ENCODE results near the gene SLC6A11. TPM values are rescaled to one million over a fixed set of nuclear protein-coding genes. Genes with fewer than 3 reads are reported as not detected.

Gene SLC6A11
- total and polyA plus RNA-seq, 12 donors, result 0.05 TPM; not detected in 11

DNA sequence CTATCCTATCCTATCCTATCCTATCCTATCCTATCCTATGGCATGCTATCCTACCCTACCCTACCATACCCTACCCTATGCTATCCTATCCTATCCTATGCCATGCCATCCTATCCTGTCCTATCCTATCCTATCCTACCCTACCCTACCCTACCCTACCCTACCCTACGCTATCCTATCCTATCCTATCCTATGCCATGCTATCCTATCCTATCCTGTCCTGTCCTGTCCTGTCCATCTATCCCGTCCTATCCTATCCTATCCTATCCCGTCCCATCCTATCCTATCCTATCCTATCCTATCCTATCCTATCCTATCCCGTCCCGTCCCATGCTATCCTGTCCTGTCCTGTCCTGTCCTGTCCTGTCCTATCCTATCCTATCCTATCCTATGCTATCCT lies 57.4 kb downstream of the SLC6A11 start:
- no peaks in the 10 kb centered on the region for H3K36me3 ChIP-seq
- no peak for DNase-seq
- no peaks in the 10 kb centered on the region for H3K4me1 ChIP-seq
- H3K9me3 ChIP-seq, result no peaks in the 10 kb centered on the region
- no peak overlapping the region for H3K27ac ChIP-seq
- 76 to 77% methylated on average over 5 of the region's 5 CpGs for WGBS, 2 donors
- intact Hi-C loops (cut with DNase I), result loop anchor here in 1 of 10 donors (10.0 kb wide), 1 partner anchor 99 kb away; no protein-coding TSS in a partner anchor
- peaks cover 0 to 37% (median 11%) of the 10 kb centered on the region in 7 donors for H3K27me3 ChIP-seq
- TF ChIP-seq, protein P1, sequence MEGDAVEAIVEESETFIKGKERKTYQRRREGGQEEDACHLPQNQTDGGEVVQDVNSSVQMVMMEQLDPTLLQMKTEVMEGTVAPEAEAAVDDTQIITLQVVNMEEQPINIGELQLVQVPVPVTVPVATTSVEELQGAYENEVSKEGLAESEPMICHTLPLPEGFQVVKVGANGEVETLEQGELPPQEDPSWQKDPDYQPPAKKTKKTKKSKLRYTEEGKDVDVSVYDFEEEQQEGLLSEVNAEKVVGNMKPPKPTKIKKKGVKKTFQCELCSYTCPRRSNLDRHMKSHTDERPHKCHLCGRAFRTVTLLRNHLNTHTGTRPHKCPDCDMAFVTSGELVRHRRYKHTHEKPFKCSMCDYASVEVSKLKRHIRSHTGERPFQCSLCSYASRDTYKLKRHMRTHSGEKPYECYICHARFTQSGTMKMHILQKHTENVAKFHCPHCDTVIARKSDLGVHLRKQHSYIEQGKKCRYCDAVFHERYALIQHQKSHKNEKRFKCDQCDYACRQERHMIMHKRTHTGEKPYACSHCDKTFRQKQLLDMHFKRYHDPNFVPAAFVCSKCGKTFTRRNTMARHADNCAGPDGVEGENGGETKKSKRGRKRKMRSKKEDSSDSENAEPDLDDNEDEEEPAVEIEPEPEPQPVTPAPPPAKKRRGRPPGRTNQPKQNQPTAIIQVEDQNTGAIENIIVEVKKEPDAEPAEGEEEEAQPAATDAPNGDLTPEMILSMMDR (IDR thresholded peaks at IDR 0.05), result no peak
- H3K4me3 ChIP-seq, result no peak overlapping the region
- ATAC-seq, result no peak

- TF ChIP-seq, protein P1 (IDR thresholded peaks at IDR 0.05), result no peak
- peaks cover 0 to 37% (median 19%) of the 10 kb centered on the region in 7 donors for H3K27me3 ChIP-seq
- H3K9me3 ChIP-seq, result no peaks in the 10 kb centered on the region
- no peaks in the 10 kb centered on the region for H3K36me3 ChIP-seq
- DNase-seq (no peak), ATAC-seq (no peak)
- 39 to 41% methylated on average over 3 of the region's 3 CpGs for WGBS, 2 donors
- no peaks in the 10 kb centered on the region for H3K4me1 ChIP-seq
- H3K27ac ChIP-seq, result no peak overlapping the region
- intact Hi-C loops (cut with DNase I), result loop anchor here in 1 of 10 donors (10.0 kb wide), 1 partner anchor 101 kb away; no protein-coding TSS in a partner anchor
- H3K4me3 ChIP-seq, result no peak overlapping the region
Observed at GRCh38 chr3:10875914-10876313, 59.9 kb downstream of the SLC6A11 start.

DNA sequence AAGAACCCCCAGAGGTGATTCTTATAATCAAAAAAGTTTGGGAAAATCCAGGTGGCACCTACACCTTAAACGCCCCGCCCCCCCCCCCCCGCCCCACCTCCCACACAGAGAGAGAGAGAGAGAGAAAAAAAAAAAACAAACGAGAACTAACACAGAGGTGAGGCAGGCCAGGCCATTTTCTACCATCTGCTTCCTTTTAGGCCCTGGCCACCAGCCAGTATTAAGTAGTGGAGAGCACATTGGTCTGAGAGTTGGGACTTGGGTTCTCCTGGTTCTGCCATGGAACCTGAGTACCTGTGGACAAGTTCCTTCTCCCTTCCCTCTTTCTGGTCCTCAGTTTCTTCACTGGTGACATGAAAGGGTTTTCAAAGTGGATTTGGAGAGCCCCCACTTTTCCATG lies 60.6 kb downstream of the SLC6A11 start:
- Histone ChIP-seq H3K27ac (no peak overlapping the region), H3K4me3 (no peak overlapping the region), H3K4me1 (no peaks in the 10 kb centered on the region), H3K36me3 (no peaks in the 10 kb centered on the region), H3K27me3 (peaks cover 0 to 41% (median 21%) of the 10 kb centered on the region in 7 donors), H3K9me3 (no peaks in the 10 kb centered on the region)
- intact Hi-C loops (cut with DNase I), result loop anchor here in 1 of 10 donors (10.0 kb wide), 1 partner anchor 102 kb away; no protein-coding TSS in a partner anchor
- 44 to 45% methylated on average over 1 to 4 of the region's 4 CpGs for whole genome bisulfite sequencing, 2 donors
- no peak for ATAC-seq
- no peak for DNase-seq
- TF ChIP-seq, protein P1 (IDR thresholded peaks at IDR 0.05), result no peak

DNA sequence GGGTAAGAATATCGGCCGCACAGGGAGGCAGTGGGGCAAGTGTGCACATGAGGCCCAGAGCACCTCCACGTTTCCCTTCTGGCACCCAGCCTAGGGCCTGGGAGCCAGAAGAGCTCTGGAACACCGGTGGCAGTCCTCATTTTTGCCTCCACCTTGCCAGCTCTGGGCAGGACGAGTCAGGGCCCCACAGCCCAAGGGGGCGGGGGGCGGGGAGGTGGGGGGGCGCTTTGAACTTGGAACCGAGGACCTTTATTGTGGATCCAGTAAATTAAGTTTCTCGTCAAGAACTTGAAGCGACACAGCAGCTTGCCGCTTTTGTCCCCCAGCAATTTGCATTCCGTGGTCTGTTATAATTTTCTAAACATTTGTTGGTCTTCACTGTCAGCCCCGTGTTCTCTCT lies 66.8 kb downstream of the SLC6A11 start:
- Histone ChIP-seq H3K9me3 (no peaks in the 10 kb centered on the region), H3K36me3 (no peaks in the 10 kb centered on the region), H3K27ac (no peak overlapping the region), H3K4me1 (no peaks in the 10 kb centered on the region), H3K4me3 (no peak overlapping the region), H3K27me3 (peaks cover 0 to 44% (median 21%) of the 10 kb centered on the region in 7 donors)
- TF ChIP-seq, protein P1 (IDR thresholded peaks at IDR 0.05), result no peak
- intact Hi-C loops (cut with DNase I), result loop anchor here in 6 of 10 donors (5.0 to 10.0 kb wide), 3 partner anchors 121 to 128 kb away; no protein-coding TSS in a partner anchor
- WGBS, 2 donors, result 73 to 76% methylated on average over 14 of the region's 14 CpGs
- ATAC-seq (no peak), DNase-seq (no peak)
